Glomerular visceral epithelial cell (primary cell): Measurements from ENCODE around the gene KRT74.
A peak's percentile ranks its signal among the peaks of the same experiment; 100 is the strongest.
"Not testable (repeated sequence)": the region's sequence is repeated elsewhere in the genome, so short reads cannot be mapped to it uniquely, and the experiment has no call there.

Experiments used
- DNase-seq: peaks from one replicate; pipeline ENCODE4 v3.0.0-alpha.2; 2016; ENCODE audit errors: extremely low spot score

The KRT74 gene

GRCh38 chr12:52603314-52603713 lies 29.7 kb upstream of the KRT74 start:
- DNase-seq = no peak

DNA sequence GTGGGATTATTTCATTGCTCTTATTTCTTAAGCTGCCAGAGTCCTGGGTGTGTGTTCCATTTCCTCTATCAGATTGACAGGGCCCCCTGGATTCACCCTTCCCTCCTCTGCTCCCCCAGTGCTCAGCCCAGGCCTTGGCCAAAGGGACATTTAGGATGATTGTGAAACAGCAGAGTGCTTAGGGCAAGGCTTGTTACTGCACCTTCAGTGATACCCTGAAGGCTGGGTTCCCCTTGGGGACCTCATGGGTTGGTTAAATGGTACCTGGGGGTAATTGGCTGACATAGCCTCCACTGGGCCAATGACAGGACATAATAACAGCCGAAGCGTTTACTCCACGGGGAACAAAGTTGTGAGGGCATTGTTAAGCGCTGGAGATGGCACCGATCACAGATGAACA lies 28.9 kb upstream of the KRT74 start:
- DNase-seq = no peak

DNA sequence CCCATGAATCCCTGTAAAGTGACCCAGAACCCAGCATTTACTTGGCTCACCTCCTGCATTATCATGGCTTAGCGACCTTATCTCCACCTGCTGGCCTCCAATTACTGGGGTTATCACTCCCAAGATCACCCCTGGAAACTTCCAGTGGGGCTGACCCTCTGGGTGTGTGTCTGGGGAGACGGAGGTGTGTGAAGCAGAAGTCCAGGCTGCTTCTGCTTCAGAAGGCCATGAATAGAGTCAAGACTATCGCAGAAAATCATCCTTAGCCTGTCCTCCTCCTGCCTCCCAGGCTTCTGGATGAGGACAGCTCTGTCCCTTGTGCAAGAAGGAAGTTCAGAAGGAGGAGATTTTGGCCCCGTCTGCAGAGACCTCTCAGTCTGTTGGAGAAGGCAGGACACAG lies 28.0 kb upstream of the KRT74 start:
- no peak for DNase-seq

DNA sequence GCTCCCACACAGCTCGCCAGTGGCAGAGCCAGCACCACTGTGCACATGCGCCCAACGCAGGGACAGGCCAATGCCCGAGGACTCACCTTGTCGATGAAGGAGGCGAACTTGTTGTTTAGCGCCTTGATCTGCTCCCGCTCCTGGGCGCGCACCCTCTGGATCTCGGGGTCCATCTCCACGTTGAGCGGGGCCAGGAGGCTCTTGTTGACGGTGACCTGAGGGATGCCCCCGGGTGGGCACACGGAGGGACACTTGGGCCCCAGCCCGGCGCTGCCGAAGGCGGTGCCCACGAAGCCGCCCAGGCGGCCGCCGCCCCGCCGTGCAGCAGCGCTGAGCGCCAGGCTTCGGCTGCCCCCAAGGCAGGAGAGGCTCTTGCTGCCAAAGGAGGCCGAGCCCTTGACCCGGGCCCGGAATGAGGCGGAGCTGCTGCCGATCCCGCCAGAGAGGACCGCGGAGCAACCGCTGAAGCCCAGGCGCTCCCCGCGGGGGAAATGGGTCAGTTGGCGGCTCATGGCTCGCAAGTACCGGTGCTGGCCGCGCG lies 27.4 kb upstream of the KRT74 start, which contains the start of gene KRT72:
Gene KRT72 (minus strand): TSS at position 523 of the 541 bp plus-strand sequence. CDS start 11 bp downstream, at position 512.
- no peak for DNase-seq

GRCh38 chr12:52600475-52600874 lies 26.8 kb upstream of the KRT74 start:
- DNase-seq = no peak

- no peak for DNase-seq
Measured at GRCh38 chr12:52600071-52600470, 26.4 kb upstream of the KRT74 start.

GRCh38 chr12:52598966-52599365 lies 25.3 kb upstream of the KRT74 start:
- no peak for DNase-seq

GRCh38 chr12:52594237-52594636 lies 20.6 kb upstream of the KRT74 start:
- not testable (repeated sequence) for DNase-seq

DNA sequence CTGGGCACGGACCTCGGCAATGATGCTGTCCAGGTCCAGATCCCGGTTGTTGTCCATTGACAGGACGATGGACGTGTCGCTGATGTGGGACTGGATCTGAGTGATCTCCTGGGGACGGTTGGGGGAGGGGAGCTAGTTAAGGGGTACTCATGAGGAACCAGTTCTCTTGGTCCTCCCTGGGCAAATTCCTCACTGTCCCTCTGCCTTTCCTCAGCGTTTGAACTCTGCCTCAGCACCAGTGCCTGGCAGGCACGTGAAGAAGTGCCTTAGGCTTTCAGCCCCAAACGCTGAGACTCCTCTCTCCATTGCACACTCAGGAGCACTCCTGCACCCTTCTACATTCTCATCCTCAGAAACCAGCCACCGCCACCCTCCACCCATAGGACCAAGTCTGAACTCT lies 17.9 kb upstream of the KRT74 start:
- DNase-seq = no peak

DNA sequence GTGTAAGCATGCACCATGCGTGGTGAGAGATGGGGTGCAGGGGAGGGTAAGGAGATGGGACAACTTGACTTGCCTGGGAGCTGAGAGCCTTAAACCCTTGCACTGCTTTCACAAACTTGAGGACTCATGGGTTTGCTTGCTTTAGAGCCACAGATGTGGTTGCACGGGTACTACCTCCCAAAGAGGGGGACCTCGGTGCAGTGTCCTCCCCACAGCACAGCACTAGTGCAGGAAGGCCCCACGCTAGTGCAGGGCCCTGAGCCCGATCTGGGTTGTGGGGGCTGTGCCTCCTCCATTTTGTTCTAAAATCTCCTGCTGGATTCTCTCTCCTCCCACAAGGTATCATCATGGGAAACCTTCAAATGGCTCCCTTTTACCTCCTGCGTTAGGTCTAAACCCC lies 16.4 kb upstream of the KRT74 start:
- no peak for DNase-seq

DNA sequence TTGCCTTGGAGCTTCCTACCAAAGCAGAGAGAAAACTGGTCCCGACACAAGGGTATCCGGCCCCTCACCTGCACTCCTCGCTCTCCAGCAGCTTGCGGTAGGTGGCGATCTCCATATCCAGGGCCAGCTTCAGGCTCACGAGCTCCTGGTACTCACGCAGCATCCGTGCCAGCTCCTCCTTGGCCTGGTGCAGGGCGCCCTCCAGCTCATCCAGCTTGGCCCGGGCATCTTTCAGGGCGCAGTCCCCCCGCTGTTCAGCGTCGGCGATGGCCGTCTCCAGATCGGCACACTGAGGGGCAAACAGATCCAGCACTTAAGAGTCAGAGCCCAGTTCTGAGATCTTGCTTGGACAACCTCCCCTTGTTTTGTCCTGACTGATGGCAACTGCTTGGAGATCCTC lies 13.9 kb upstream of the KRT74 start:
- DNase-seq = no peak

DNA sequence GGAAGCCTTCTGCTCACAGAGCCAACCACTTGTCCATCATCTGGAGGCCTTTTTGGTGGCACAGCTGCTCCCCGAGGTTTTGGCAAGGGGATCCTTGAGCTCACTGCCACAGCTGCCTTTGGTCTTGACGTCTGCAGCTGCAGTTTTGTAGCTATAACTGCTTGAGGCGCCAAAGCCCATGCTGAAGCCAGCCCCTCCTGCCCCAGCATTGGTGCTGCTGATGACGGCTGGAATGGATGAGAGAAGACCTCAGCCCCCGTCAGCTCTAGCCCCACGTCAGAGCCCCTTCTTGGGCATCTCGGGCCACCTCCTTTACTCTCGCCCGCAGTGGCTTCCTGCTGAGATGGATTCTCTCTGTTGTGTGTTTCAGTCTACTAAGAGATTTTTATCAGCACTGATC lies 12.3 kb upstream of the KRT74 start:
- DNase-seq = no peak

- no peak for DNase-seq
Measured at GRCh38 chr12:52585066-52585465, 11.4 kb upstream of the KRT74 start.

GRCh38 chr12:52584156-52584682 lies 10.6 kb upstream of the KRT74 start:
- no peak for DNase-seq

DNA sequence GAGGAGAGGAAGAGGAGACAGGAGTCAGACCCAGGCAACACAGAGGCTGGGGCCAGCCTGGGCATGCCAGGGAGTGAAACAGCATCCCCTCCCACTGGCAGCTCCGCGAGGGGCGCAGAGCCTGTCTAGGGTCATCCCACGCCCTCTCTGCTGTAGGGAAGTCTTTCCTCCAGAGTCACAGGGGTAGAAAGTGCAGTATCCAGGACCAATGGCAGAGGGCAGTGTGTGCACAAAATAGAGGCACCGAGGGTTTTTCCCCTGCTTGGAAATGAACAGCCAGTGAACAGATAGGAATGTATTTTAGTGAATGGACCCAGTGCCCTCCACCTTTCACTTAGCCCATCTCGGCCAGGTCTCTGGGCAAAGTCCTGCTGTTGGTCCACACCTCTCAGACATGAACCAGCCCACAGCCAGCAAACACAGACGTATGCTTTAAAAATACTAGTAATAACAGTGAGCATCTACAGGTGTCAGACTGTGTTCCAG lies 9.4 kb upstream of the KRT74 start:
- peak; percentile 60 for DNase-seq

- DNase-seq = no peak
Measured at GRCh38 chr12:52582486-52582885, 8.8 kb upstream of the KRT74 start.

DNA sequence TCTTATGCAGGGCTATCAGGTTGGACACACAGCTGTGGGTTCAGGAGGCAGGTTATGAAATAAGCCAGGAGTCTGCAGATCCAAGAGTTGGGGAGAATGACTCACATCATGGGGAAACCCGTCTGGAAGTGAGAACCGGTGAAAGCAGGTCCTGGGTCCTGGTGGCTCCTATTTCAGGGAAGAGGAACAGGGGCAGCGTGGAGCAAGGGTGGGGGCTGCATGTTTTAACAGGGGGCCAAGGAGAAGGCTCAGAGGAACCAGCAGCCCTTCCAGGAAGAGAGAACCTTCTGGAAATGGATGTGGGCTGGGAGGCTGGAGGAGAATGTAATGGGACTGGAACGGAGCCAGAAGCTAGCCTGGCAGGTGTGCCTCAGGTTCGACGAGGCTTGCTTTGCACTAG lies 7.8 kb upstream of the KRT74 start:
- DNase-seq = peak; percentile 33

DNA sequence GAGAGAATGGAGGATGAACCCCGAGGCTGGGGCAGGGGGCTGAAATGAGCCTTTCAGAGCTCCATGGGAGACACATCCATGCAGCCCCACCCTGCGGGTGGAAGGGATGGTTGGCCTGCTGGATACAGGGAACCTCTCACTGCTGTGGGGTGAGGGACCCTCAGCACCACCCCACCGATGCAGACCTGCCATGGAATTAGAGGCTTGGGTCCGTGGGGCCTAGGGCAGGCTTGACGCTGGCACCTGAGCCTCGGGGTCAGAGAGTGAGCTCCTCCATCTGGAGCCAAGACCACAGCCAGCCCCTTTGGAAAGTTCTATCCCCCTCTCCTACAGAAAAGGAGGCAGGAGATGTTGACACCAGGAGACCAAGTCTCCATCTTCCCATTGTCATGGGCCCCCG lies 7.4 kb upstream of the KRT74 start:
- no peak for DNase-seq

GRCh38 chr12:52580496-52580895 lies 6.9 kb upstream of the KRT74 start:
- DNase-seq = no peak

DNA sequence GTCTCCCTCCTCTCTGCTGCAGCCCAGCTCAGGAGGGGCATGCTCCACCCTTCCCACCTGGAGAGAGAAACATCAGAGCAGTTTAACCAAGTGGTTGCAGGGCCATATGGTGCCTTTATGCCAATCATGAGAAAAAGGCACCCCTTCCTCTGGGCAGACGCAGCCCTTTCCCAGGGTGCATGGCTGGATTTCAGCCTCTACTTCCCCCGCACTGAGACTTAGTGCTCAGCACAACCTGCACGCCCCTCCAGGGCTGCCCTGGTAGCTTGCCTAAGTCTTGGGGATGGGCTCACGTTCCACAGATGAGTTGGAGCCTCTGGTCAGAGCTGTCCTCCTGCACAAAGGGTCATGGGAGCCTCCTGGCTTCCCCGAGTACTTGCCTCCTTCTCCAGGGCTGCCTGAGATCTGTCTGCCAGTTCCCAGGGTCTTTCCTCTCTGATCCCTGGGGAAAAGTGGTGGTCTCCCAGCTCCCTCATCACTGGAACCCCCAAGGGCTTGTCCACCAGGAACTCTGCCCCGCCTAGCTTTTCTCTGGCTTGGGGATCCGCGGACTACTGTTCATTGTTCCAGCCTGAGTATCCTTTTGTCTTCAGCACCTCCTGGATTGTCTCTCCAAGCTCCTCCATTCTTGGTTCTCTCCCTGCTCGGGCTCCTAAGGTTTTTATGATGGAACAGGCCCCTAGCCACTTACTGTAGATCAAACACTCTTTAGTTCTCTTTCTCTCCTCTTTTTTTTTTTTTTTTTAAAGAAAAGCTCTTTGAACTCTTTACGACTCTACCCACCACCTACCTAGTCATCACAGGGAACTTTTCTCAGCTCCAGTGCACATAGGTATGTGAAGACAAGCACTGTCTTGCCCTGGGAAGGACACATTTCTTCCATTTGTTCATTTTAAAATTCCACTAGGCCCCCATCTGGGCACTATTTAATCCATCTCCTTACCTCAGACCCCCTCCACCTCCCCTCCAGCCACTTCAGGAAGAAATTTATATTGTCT lies 6.1 kb upstream of the KRT74 start:
- peak; percentile 18 for DNase-seq

GRCh38 chr12:52578469-52578868 lies 4.8 kb upstream of the KRT74 start:
- DNase-seq = no peak

- no peak for DNase-seq
Measured at GRCh38 chr12:52577316-52577715, 3.7 kb upstream of the KRT74 start.

DNA sequence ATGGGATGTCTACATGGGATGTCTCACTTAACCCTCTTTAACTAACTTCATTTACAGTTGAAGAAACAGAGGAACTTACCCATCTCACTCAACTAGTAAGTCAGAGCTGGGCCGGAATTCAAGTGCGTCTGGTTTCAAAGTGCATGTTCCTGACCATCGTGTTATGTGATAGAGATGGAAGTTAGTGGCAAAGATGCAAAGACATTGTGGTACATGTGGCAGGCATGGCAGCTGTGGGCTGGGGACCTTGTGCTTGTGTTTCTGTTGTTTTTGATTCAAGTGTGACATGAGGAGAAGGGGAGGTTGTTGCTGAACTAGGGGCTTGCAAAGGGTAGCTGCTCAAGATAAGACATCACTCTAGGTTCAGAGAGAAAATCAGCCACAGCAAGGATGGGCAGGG lies 2.3 kb upstream of the KRT74 start:
- DNase-seq = no peak
